ENCODE results near the gene PRELID3B.

The PRELID3B gene

GRCh38 chr20:59006864-59007664 is 35.5 kb downstream of the PRELID3B start, which contains the start of gene CTSZ:
TSS of gene CTSZ (minus strand) at chr20:59007254. CDS start at chr20:59007128, 126 bp downstream.
- Histone ChIP-seq H3K27ac (ENCODE audit: low read length) (peak within 1 kb of the TSS; percentile 80), H3K27me3 (ENCODE audit: low read depth, low read length) (no peaks in the 10 kb centered on the region), H3K4me3 (ENCODE audit: low read depth in 1 of 2, low read length in 2 of 2) (peak within 1 kb of the TSS; percentile 74 to 77), H3K9me3 (ENCODE audit: control insufficient read depth in 1 of 2, low read length in 2 of 2) (no peaks in the 10 kb centered on the region), H3K36me3 (ENCODE audit: control insufficient read depth in 1 of 2, insufficient read depth in 2 of 2, low read length in 2 of 2) (peaks cover 7 to 9% of the 10 kb centered on the region in 2 donors), H3K4me1 (ENCODE audit: control insufficient read depth in 1 of 2, insufficient read depth in 2 of 2, low read length in 2 of 2) (peaks cover 13 to 34% of the 10 kb centered on the region in 2 donors)

- Histone ChIP-seq H3K27ac (ENCODE audit: low read length) (peak overlapping the region; percentile 80), H3K4me1 (ENCODE audit: control insufficient read depth in 1 of 2, insufficient read depth in 2 of 2, low read length in 2 of 2) (peaks cover 13 to 34% of the 10 kb centered on the region in 2 donors), H3K9me3 (ENCODE audit: control insufficient read depth in 1 of 2, low read length in 2 of 2) (no peaks in the 10 kb centered on the region), H3K4me3 (ENCODE audit: low read depth in 1 of 2, low read length in 2 of 2) (peak overlapping the region; percentile 74 to 77), H3K27me3 (ENCODE audit: low read depth, low read length) (no peaks in the 10 kb centered on the region), H3K36me3 (ENCODE audit: control insufficient read depth in 1 of 2, insufficient read depth in 2 of 2, low read length in 2 of 2) (peaks cover 11 to 16% of the 10 kb centered on the region in 2 donors)
Observed at GRCh38 chr20:59006167-59006863, 36.3 kb downstream of the PRELID3B start.

- H3K36me3 ChIP-seq (ENCODE audit: control insufficient read depth in 1 of 2, insufficient read depth in 2 of 2, low read length in 2 of 2), result peaks cover 13 to 23% of the 10 kb centered on the region in 2 donors
- H3K4me1 ChIP-seq (ENCODE audit: control insufficient read depth in 1 of 2, insufficient read depth in 2 of 2, low read length in 2 of 2), result peaks cover 13 to 34% of the 10 kb centered on the region in 2 donors
- peak overlapping the region; percentile 80 for H3K27ac ChIP-seq (ENCODE audit: low read length)
- no peaks in the 10 kb centered on the region for H3K27me3 ChIP-seq (ENCODE audit: low read depth, low read length)
- peak overlapping the region; percentile 74 to 77 for H3K4me3 ChIP-seq (ENCODE audit: low read depth in 1 of 2, low read length in 2 of 2)
- H3K9me3 ChIP-seq (ENCODE audit: control insufficient read depth in 1 of 2, low read length in 2 of 2), result no peaks in the 10 kb centered on the region
Observed at GRCh38 chr20:59005523-59006166, 36.9 kb downstream of the PRELID3B start.

GRCh38 chr20:59004763-59005522 is 37.6 kb downstream of the PRELID3B start:
- H3K4me1 ChIP-seq (ENCODE audit: control insufficient read depth in 1 of 2, insufficient read depth in 2 of 2, low read length in 2 of 2), result peaks cover 13 to 34% of the 10 kb centered on the region in 2 donors
- H3K4me3 ChIP-seq (ENCODE audit: low read depth in 1 of 2, low read length in 2 of 2), result peak overlapping the region; percentile 74 to 77
- H3K27me3 ChIP-seq (ENCODE audit: low read depth, low read length), result no peaks in the 10 kb centered on the region
- H3K27ac ChIP-seq (ENCODE audit: low read length), result peak overlapping the region; percentile 80
- H3K9me3 ChIP-seq (ENCODE audit: control insufficient read depth in 1 of 2, low read length in 2 of 2), result no peaks in the 10 kb centered on the region
- peaks cover 13 to 27% of the 10 kb centered on the region in 2 donors for H3K36me3 ChIP-seq (ENCODE audit: control insufficient read depth in 1 of 2, insufficient read depth in 2 of 2, low read length in 2 of 2)

GRCh38 chr20:59004493-59004762 is 38.2 kb downstream of the PRELID3B start:
- H3K27ac ChIP-seq (ENCODE audit: low read length), result no peak overlapping the region
- no peaks in the 10 kb centered on the region for H3K27me3 ChIP-seq (ENCODE audit: low read depth, low read length)
- H3K4me3 ChIP-seq (ENCODE audit: low read depth in 1 of 2, low read length in 2 of 2), result peak overlapping the region in 1 of 2 donors; percentile 77
- peaks cover 13 to 29% of the 10 kb centered on the region in 2 donors for H3K36me3 ChIP-seq (ENCODE audit: control insufficient read depth in 1 of 2, insufficient read depth in 2 of 2, low read length in 2 of 2)
- peaks cover 13 to 34% of the 10 kb centered on the region in 2 donors for H3K4me1 ChIP-seq (ENCODE audit: control insufficient read depth in 1 of 2, insufficient read depth in 2 of 2, low read length in 2 of 2)
- no peaks in the 10 kb centered on the region for H3K9me3 ChIP-seq (ENCODE audit: control insufficient read depth in 1 of 2, low read length in 2 of 2)

- H3K4me1 ChIP-seq (ENCODE audit: control insufficient read depth in 1 of 2, insufficient read depth in 2 of 2, low read length in 2 of 2), result peaks cover 13 to 34% of the 10 kb centered on the region in 2 donors
- no peaks in the 10 kb centered on the region for H3K9me3 ChIP-seq (ENCODE audit: control insufficient read depth in 1 of 2, low read length in 2 of 2)
- H3K27me3 ChIP-seq (ENCODE audit: low read depth, low read length), result no peaks in the 10 kb centered on the region
- peak overlapping the region in 1 of 2 donors; percentile 77 for H3K4me3 ChIP-seq (ENCODE audit: low read depth in 1 of 2, low read length in 2 of 2)
- no peak overlapping the region for H3K27ac ChIP-seq (ENCODE audit: low read length)
- H3K36me3 ChIP-seq (ENCODE audit: control insufficient read depth in 1 of 2, insufficient read depth in 2 of 2, low read length in 2 of 2), result peaks cover 13 to 34% of the 10 kb centered on the region in 2 donors
Observed at GRCh38 chr20:59003836-59004492, 38.6 kb downstream of the PRELID3B start.

GRCh38 chr20:59002874-59003399 is 39.6 kb downstream of the PRELID3B start:
- no peak overlapping the region for H3K27ac ChIP-seq (ENCODE audit: low read length)
- peaks cover 13 to 39% of the 10 kb centered on the region in 2 donors for H3K36me3 ChIP-seq (ENCODE audit: control insufficient read depth in 1 of 2, insufficient read depth in 2 of 2, low read length in 2 of 2)
- H3K27me3 ChIP-seq (ENCODE audit: low read depth, low read length), result no peaks in the 10 kb centered on the region

GRCh38 chr20:59002388-59002787 is 40.2 kb downstream of the PRELID3B start:
- Histone ChIP-seq H3K27me3 (ENCODE audit: low read depth, low read length) (no peaks in the 10 kb centered on the region), H3K36me3 (ENCODE audit: control insufficient read depth in 1 of 2, insufficient read depth in 2 of 2, low read length in 2 of 2) (peaks cover 13 to 44% of the 10 kb centered on the region in 2 donors), H3K4me3 (ENCODE audit: low read depth in 1 of 2, low read length in 2 of 2) (no peak overlapping the region), H3K4me1 (ENCODE audit: control insufficient read depth in 1 of 2, insufficient read depth in 2 of 2, low read length in 2 of 2) (peaks cover 13 to 34% of the 10 kb centered on the region in 2 donors), H3K9me3 (ENCODE audit: control insufficient read depth in 1 of 2, low read length in 2 of 2) (no peaks in the 10 kb centered on the region), H3K27ac (ENCODE audit: low read length) (no peak overlapping the region)

More at GRCh38 chr20:59002874-59003399, 39.6 kb downstream of the PRELID3B start:
- Histone ChIP-seq H3K4me1 (ENCODE audit: control insufficient read depth in 1 of 2, insufficient read depth in 2 of 2, low read length in 2 of 2) (peaks cover 13 to 34% of the 10 kb centered on the region in 2 donors), H3K4me3 (ENCODE audit: low read depth in 1 of 2, low read length in 2 of 2) (no peak overlapping the region), H3K9me3 (ENCODE audit: control insufficient read depth in 1 of 2, low read length in 2 of 2) (no peaks in the 10 kb centered on the region)

- no peak overlapping the region for H3K4me3 ChIP-seq (ENCODE audit: low read depth in 1 of 2, low read length in 2 of 2)
- H3K27ac ChIP-seq (ENCODE audit: low read length), result no peak overlapping the region
- H3K9me3 ChIP-seq (ENCODE audit: control insufficient read depth in 1 of 2, low read length in 2 of 2), result no peaks in the 10 kb centered on the region
- no peaks in the 10 kb centered on the region for H3K27me3 ChIP-seq (ENCODE audit: low read depth, low read length)
- H3K36me3 ChIP-seq (ENCODE audit: control insufficient read depth in 1 of 2, insufficient read depth in 2 of 2, low read length in 2 of 2), result peaks cover 14 to 52% of the 10 kb centered on the region in 2 donors
- H3K4me1 ChIP-seq (ENCODE audit: control insufficient read depth in 1 of 2, insufficient read depth in 2 of 2, low read length in 2 of 2), result peaks cover 13 to 34% of the 10 kb centered on the region in 2 donors
Observed at GRCh38 chr20:59001449-59002171, 41.0 kb downstream of the PRELID3B start.

GRCh38 chr20:59001068-59001448 is 41.5 kb downstream of the PRELID3B start:
- Histone ChIP-seq H3K27ac (ENCODE audit: low read length) (no peak overlapping the region), H3K4me1 (ENCODE audit: control insufficient read depth in 1 of 2, insufficient read depth in 2 of 2, low read length in 2 of 2) (peaks cover 13 to 30% of the 10 kb centered on the region in 2 donors), H3K27me3 (ENCODE audit: low read depth, low read length) (no peaks in the 10 kb centered on the region), H3K36me3 (ENCODE audit: control insufficient read depth in 1 of 2, insufficient read depth in 2 of 2, low read length in 2 of 2) (peaks cover 17 to 57% of the 10 kb centered on the region in 2 donors), H3K4me3 (ENCODE audit: low read depth in 1 of 2, low read length in 2 of 2) (no peak overlapping the region), H3K9me3 (ENCODE audit: control insufficient read depth in 1 of 2, low read length in 2 of 2) (no peaks in the 10 kb centered on the region)

All from muscle layer of duodenum (tissue), 2 donors.